Regular cardiac myocyte (primary cell): ENCODE measurements around the gene HMOX1. TPM values are rescaled to one million over a fixed set of nuclear protein-coding genes. Genes with fewer than 3 reads are reported as not detected.

Experiments
- total RNA-seq: library from RNA; depleted of rRNA; stranded (reverse); fragments of >200 nt; gene quantifications from 2 replicates; pipeline ENCODE4 v1.2.3, GENCODE V29; 2014

HMOX1 gene
- 102 and 156 TPM in 2 replicates for total RNA-seq

GRCh38 chr22:35380537-35381423, at the start of gene HMOX1:
Gene HMOX1 (plus strand): TSS chr22:35381096. CDS start chr22:35381174, 78 bp downstream.

GRCh38 chr22:35399678-35400500, 19.0 kb downstream of the HMOX1 start, which contains the start of gene MCM5:
Gene MCM5 (plus strand): TSS chr22:35400140. CDS start chr22:35400439, 299 bp downstream.

Other genes starting within 250 kb of the HMOX1 start
- gene HMGXB4, start 123.6 kb upstream of the HMOX1 start, total RNA-seq = 15.5 and 26.6 TPM in 2 replicates
- 19.2 and 32.4 TPM in 2 replicates for gene TOM1, start 81.2 kb upstream of the HMOX1 start, total RNA-seq
- 14.4 and 87.8 TPM in 2 replicates for gene MCM5, start 19.0 kb downstream of the HMOX1 start, total RNA-seq
- 0.19 and 0.56 TPM in 2 replicates for gene RASD2, start 159.7 kb downstream of the HMOX1 start, total RNA-seq
- 0.77 and 0.85 TPM in 2 replicates for gene MB, start 236.2 kb downstream of the HMOX1 start, total RNA-seq